HG03565 (cell line): ENCODE results near the gene GNAT1.

Source experiments
- ATAC-seq: cut with Tn5 transposase; IDR thresholded peaks from one replicate; pipeline ENCODE4 v1.9.1; 2021; ENCODE audit warnings: mild to moderate bottlenecking, moderate library complexity; ENCODE audit not compliant: unreplicated experiment

Gene GNAT1

GRCh38 chr3:50190936-50191660, at the start of gene GNAT1:
GNAT1 (plus strand) TSS chr3:50191610; CDS start chr3:50191726, 116 bp downstream.
- ATAC-seq: no peak

- no peak for ATAC-seq
Observed at GRCh38 chr3:50146316-50146901, 45.0 kb upstream of the GNAT1 start.

- ATAC-seq: no peak
Observed at GRCh38 chr3:50147016-50147415, 44.4 kb upstream of the GNAT1 start.

- ATAC-seq: no peak
Observed at GRCh38 chr3:50147447-50147846, 44.0 kb upstream of the GNAT1 start.

- ATAC-seq: no peak
Observed at GRCh38 chr3:50147861-50148260, 43.5 kb upstream of the GNAT1 start.

- no peak for ATAC-seq
Observed at GRCh38 chr3:50150404-50150750, 41.0 kb upstream of the GNAT1 start.

GRCh38 chr3:50150863-50151686, 40.3 kb upstream of the GNAT1 start:
- no peak for ATAC-seq

- no peak for ATAC-seq
Observed at GRCh38 chr3:50151728-50152127, 39.7 kb upstream of the GNAT1 start.

GRCh38 chr3:50153782-50154475, 37.5 kb upstream of the GNAT1 start:
- no peak for ATAC-seq

- ATAC-seq: no peak
Observed at GRCh38 chr3:50154476-50154839, 37.0 kb upstream of the GNAT1 start.

GRCh38 chr3:50154840-50155490, 36.4 kb upstream of the GNAT1 start, which contains the start of gene SEMA3F:
SEMA3F (plus strand) TSS chr3:50155324; CDS start chr3:50159623, 4,299 bp downstream.
- no peak for ATAC-seq

GRCh38 chr3:50155491-50155878, 35.9 kb upstream of the GNAT1 start:
- ATAC-seq: no peak

DNA sequence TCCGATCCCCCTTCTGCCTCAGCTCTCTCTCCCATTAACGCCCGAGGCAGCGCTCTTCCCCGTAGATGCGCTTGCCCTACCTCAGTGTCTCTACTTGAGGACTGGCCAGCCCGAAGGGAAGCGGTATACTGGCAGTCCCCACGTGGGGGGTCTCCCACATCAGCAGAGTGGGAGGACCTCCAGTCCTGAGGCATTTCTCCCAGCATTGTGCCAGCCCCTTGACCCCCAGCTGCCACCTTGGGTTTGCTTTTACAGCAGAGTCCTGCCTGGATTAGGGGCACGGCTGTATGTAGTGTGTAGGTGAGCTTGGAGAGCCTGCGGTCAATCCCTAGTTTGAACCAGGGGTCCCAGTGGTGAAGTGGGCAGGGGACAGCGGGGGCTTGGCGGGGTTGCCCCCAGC, 35.5 kb upstream of the GNAT1 start:
- ATAC-seq: no peak

DNA sequence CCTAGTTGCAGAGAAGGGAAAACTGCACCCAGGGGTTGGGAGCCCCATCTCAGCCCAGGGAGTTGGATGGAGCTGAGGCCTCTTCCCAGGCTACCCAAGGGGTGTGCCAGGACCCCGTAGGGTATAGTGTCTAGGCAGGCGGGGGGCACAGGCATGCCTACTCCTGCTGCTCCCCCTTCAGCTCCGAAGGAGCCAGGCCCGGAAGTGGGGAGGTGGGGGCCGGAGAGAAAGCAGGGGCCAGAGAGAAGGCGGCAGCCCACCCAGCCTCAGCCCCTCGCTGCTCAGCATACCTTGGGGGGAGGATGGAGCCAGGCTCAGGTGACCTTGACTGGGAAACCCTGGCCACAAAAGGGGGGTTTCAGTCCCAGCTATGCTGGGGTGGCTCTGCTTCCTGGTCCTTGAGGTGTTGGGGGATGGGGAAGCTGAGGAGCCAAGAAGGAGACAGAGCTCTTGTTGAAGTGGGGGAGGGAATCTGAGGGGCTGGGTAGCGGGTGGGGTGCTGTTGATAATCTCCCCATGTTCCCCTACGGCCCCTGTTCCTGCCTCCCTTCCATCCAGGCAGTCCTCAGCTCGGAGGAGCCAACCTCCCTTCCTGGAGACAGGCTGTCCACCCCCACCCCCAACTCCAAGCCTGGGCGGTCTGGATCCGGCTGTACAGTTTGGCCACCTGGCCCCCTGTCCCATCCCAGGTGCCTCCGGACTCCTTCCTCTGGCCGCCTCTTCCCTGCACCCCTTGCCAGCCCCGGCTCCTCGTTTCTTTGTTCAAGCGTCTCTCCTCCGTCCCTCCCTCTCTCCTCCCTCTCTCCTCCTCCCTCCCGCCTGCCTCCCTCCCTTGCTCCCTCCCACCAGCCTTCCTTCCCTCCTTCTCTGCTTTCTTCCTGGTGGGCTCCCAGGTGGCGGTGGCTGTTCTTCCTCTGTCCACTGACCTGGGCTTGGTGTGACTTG, 34.6 kb upstream of the GNAT1 start:
- ATAC-seq: no peak

DNA sequence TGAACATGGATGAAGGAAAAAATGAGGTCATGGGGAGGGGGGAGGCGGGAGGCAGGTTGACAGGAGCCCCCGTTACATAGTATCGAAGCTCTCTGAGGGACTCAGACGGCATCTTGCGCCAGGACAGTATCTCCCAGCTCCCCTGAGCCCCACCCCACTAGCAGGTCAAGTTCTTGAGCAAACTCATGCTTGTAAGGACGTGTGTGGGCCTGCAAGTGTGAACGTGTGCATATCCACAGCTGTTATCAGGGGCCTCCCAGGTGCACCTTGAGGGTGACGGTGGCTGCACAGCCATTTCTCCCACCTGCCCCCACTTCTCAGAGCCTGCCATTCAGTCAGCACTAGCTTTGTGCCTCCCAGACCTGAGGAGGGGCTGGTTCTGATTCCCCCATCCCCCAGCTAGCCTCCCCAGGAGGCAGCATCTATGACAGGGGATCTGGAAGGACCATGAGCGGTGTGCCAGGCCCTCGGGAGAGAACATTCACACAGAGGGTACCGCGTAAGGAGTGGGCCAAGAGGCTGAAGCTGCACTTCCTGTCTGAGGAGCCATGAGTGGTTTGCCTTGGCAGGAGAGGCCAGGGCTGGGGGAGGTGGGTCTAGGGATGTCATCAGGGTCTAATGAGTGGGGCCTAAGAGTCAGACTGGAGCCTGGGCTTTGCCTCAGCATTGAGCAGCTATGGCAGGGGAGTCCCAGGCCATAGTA, 33.4 kb upstream of the GNAT1 start:
- ATAC-seq: no peak

- ATAC-seq: no peak
Observed at GRCh38 chr3:50158530-50159146, 32.8 kb upstream of the GNAT1 start.

- ATAC-seq: no peak
Observed at GRCh38 chr3:50160561-50160983, 30.8 kb upstream of the GNAT1 start.

GRCh38 chr3:50161320-50161719, 30.1 kb upstream of the GNAT1 start:
- ATAC-seq: no peak
